Measurements from ENCODE around the gene ME2.
"Not testable (repeated sequence)": the region's sequence is repeated elsewhere in the genome, so short reads cannot be mapped to it uniquely, and the experiment has no call there.

The ME2 gene

GRCh38 chr18:50861617-50862016 lies 17.3 kb upstream of the ME2 start:
- no peak for DNase-seq (ENCODE audit: low read depth in 2 of 2)

- DNase-seq (ENCODE audit: low read depth in 2 of 2) = no peak
Observed at GRCh38 chr18:50862401-50862800, 16.5 kb upstream of the ME2 start.

- DNase-seq (ENCODE audit: low read depth in 2 of 2) = no peak
Observed at GRCh38 chr18:50863840-50864375, 15.0 kb upstream of the ME2 start.

- no peak for DNase-seq (ENCODE audit: low read depth in 2 of 2)
Observed at GRCh38 chr18:50866765-50867164, 12.2 kb upstream of the ME2 start.

- DNase-seq (ENCODE audit: low read depth in 2 of 2) = no peak
Observed at GRCh38 chr18:50869150-50869549, 9.8 kb upstream of the ME2 start.

- DNase-seq (ENCODE audit: low read depth in 2 of 2) = no peak
Observed at GRCh38 chr18:50870138-50870845, 8.6 kb upstream of the ME2 start.

- DNase-seq (ENCODE audit: low read depth in 2 of 2) = no peak
Observed at GRCh38 chr18:50871846-50872245, 7.1 kb upstream of the ME2 start.

GRCh38 chr18:50875966-50876536 lies 2.9 kb upstream of the ME2 start:
- no peak for DNase-seq (ENCODE audit: low read depth in 2 of 2)

- DNase-seq (ENCODE audit: low read depth in 2 of 2) = no peak
Observed at GRCh38 chr18:50877545-50878265, 1.2 kb upstream of the ME2 start.

- peak in 1 of 2 donors; percentile 4 for DNase-seq (ENCODE audit: low read depth in 2 of 2)
Observed at GRCh38 chr18:50879302-50880118, 592 bp downstream of the ME2 start.

GRCh38 chr18:50880119-50880465 lies 1.2 kb downstream of the ME2 start:
- DNase-seq (ENCODE audit: low read depth in 2 of 2) = no peak

GRCh38 chr18:50880944-50881343 lies 2.0 kb downstream of the ME2 start:
- not testable (repeated sequence) for DNase-seq (ENCODE audit: low read depth in 2 of 2)

- no peak for DNase-seq (ENCODE audit: low read depth in 2 of 2)
Observed at GRCh38 chr18:50886929-50887328, 8.0 kb downstream of the ME2 start.

GRCh38 chr18:50895350-50896045 lies 16.6 kb downstream of the ME2 start:
- no peak for DNase-seq (ENCODE audit: low read depth in 2 of 2)

- no peak for DNase-seq (ENCODE audit: low read depth in 2 of 2)
Observed at GRCh38 chr18:50896093-50896492, 17.2 kb downstream of the ME2 start.

- no peak for DNase-seq (ENCODE audit: low read depth in 2 of 2)
Observed at GRCh38 chr18:50898919-50899318, 20.0 kb downstream of the ME2 start.

GRCh38 chr18:50902797-50903196 lies 23.9 kb downstream of the ME2 start:
- no peak for DNase-seq (ENCODE audit: low read depth in 2 of 2)

GRCh38 chr18:50906843-50907242 lies 27.9 kb downstream of the ME2 start:
- DNase-seq (ENCODE audit: low read depth in 2 of 2) = no peak

- no peak for DNase-seq (ENCODE audit: low read depth in 2 of 2)
Observed at GRCh38 chr18:50909261-50909660, 30.3 kb downstream of the ME2 start.

GRCh38 chr18:50911006-50911405 lies 32.1 kb downstream of the ME2 start:
- no peak for DNase-seq (ENCODE audit: low read depth in 2 of 2)

GRCh38 chr18:50917021-50917420 lies 38.1 kb downstream of the ME2 start:
- no peak for DNase-seq (ENCODE audit: low read depth in 2 of 2)
